Stimulated activated CD4-positive, alpha-beta T cell treated with anti-CD3 and anti-CD28 coated beads, Interleukin-1b, Interleukin-23, amount 100 ng/mL, for 1 hour (primary cell): ENCODE measurements around the gene GHR.

Experiments used
- DNase-seq, 2 donors: peaks; one replicate each; pipeline ENCODE4 v3.0.0-alpha.2; 2020; ENCODE audit warnings: low read depth in 2 of 2

The GHR gene

GRCh38 chr5:42462083-42462482 lies 38.8 kb downstream of the GHR start:
- DNase-seq: no peak

DNA sequence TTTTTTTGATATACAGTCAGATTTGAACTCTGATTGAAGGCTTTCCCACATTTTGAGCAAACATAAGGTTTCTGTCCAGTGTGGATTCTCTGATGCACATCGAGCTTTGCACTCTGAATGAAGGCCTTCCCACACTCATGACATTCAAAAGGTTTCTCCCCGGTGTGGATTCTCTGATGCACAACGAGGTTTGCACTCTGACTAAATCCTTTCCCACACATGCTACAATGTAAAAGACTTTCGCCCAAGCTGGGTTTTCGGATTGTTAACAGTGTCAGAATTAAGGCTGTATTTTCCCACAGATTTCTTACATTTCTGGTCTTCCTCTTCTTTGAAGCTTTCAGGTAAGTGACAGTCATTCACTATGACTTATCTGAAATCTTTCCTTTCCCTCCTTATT lies 44.3 kb downstream of the GHR start:
- DNase-seq: no peak

GRCh38 chr5:42467981-42468524 lies 44.8 kb downstream of the GHR start:
- DNase-seq: no peak

- no peak for DNase-seq
Observed at GRCh38 chr5:42483472-42484154, 60.4 kb downstream of the GHR start.

DNA sequence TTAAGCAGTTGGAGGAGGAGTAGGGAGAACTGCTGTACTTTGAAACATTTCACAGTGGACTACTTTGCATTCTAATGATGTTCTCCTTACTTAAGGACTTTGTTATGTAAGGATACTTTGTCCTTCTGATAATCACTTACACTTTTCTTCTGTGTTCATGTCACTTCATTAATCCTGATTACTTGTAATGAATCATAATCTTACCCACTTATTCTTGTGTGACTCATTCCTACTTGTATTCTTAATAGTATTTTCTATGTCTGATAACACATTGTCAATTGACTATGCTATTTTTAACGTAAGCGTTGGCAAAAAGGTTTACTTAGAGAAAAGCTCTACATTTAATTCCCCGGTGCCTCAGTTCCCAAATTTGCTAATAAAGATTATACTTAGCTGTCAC lies 63.8 kb downstream of the GHR start:
- no peak for DNase-seq

DNA sequence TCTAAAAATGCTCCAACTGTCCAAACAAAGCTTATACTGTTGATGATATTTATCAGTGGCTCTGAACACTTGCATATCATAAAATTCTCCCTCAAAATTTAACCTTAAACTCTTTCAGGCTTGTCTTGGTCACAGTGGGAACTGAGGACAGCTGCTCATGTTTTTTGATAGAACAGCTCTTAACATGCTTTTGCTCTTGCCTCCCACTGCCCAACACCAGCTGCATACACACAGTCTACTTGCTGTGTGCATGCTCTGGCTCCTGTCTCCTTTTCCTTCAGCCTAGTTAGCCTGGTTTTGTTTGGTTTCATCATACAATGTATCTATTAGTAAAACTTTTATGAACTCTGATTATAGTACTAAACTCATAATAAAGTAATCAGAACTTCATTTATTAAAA lies 64.6 kb downstream of the GHR start:
- no peak for DNase-seq

GRCh38 chr5:42490831-42491230 lies 67.6 kb downstream of the GHR start:
- no peak for DNase-seq

- DNase-seq: no peak
Observed at GRCh38 chr5:42491699-42492098, 68.5 kb downstream of the GHR start.

DNA sequence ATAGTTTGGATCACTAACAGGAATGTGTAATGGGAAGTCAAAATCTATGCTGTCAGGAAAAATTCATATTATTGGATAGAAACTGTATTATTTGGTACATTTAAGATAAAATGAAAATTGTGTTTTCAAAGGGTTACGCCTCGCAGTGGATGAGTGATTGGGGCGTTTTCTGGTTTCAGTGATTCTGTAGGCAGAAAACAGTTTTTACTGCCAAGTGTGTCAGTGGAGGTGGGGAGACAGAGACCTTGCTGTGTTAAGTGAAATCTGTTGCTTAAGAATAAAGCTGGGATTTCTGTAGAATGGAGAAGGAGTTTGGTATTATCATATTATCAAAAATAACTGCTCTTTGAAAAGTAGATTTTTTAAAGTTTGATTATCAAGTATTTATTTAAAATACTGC lies 69.7 kb downstream of the GHR start:
- no peak for DNase-seq

DNA sequence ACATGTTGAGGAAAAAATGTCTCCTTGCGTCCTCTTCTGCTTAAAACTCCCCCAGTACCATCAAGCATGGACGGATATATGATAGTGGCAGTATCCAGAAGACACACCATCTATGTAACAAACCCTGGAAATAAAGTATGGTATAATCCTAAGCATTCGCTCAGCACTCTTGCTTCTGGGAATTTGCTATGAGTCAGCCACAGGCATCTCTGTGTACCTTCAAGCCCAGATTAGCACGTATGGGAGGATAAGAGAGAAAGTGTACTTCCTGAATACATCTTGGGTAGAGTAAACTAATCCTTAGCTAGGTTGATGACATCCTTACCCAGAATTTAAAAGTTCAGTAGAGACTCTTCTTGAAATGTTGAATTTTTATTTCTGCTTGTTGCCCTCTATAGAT lies 71.2 kb downstream of the GHR start:
- DNase-seq: no peak

DNA sequence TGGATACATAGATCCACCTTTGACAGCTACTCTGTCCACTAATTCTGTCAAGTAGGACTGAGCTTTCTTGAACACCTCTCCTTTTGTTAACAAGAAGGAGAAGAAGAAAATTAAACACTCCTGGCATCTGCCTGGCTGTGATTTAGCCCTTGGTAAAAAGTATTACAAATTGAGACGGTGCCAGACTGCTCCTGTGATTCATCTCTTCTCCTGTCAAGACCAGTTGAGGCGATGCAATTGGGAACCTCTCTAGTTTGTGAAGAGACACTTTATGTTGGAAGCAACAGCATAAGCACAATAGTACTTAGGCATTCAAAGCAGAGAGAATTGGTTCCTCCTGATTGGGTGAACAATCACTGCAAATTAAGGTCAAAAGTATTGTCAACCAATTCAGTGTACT lies 72.7 kb downstream of the GHR start:
- DNase-seq: no peak

- DNase-seq: no peak
Observed at GRCh38 chr5:42496397-42497156, 73.3 kb downstream of the GHR start.

GRCh38 chr5:42498000-42498399 lies 74.8 kb downstream of the GHR start:
- DNase-seq: no peak

GRCh38 chr5:42499016-42499415 lies 75.8 kb downstream of the GHR start:
- DNase-seq: no peak

GRCh38 chr5:42500003-42500599 lies 76.9 kb downstream of the GHR start:
- no peak for DNase-seq

DNA sequence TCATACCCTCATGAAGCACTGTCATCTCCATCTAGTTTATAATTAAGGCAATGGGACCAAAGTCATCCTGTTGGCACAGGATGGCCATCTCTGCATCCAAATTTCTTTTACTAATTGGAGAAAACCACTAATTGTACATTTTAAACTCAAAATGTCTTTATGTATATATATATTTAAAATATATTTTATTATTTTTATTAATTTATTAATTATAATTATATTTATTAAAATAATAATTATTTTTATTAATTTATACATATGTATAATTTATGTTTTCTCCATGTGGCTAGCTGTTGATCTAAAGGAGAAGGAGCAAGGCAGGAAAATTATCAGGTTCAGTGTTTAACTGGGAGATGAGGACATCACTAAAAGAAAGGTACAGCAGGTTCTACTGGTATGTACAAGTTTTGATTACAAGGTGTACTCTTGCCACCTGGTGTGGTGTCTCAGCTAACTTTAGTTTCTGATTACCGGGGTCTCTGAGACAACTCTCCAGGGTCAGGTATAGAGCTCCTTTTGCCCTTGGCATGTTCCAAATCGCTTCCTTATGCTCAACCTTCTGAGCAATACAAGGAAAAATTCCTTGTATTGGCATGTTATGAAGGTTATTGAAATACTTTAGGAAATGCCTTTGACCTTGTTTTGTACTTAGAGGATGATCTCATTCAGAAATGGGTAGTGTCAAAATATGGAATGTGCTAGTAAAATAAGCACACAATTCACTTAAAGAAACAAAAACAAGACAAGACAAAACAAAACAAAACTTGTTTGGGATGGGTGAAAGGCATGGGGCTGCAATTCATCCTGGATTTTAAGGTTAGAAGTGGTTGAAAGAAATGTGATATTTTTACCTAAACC lies 79.6 kb downstream of the GHR start:
- DNase-seq: no peak

GRCh38 chr5:42506662-42507061 lies 83.4 kb downstream of the GHR start:
- DNase-seq: no peak

GRCh38 chr5:42507451-42508097 lies 84.3 kb downstream of the GHR start:
- no peak for DNase-seq

DNA sequence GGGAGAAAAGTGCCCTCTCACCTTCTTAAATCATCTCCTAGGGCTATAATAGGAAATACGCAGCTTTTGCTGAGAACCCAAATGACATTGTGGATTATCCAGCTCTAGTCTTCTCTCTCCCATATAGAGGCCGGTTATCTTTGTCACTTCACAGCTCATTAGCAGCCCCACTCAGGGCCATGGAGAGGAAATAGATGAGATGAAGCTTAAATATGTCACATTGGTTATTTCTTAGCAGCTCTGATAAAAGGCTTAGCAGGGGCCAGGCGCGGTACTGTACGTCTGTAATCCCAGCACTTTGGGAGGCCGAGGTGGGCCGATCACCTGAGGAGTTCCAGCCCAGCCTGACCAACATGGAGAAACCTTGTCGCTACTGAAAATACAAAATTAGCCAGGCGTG lies 90.0 kb downstream of the GHR start:
- DNase-seq: no peak

GRCh38 chr5:42514754-42515153 lies 91.5 kb downstream of the GHR start:
- DNase-seq: no peak

GRCh38 chr5:42515504-42515903 lies 92.3 kb downstream of the GHR start:
- no peak for DNase-seq
